ENCODE data around the gene TAS2R14. TPM values are rescaled to one million over a fixed set of nuclear protein-coding genes. Genes with fewer than 3 reads are reported as not detected.

The TAS2R14 gene, protein sequence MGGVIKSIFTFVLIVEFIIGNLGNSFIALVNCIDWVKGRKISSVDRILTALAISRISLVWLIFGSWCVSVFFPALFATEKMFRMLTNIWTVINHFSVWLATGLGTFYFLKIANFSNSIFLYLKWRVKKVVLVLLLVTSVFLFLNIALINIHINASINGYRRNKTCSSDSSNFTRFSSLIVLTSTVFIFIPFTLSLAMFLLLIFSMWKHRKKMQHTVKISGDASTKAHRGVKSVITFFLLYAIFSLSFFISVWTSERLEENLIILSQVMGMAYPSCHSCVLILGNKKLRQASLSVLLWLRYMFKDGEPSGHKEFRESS
- total RNA-seq (2022; extraction: Qiagen RNA extraction; ENCODE audit: low read depth) = 0.27 to 0.94 TPM (median 0.63 TPM) in 5 replicates

DNA sequence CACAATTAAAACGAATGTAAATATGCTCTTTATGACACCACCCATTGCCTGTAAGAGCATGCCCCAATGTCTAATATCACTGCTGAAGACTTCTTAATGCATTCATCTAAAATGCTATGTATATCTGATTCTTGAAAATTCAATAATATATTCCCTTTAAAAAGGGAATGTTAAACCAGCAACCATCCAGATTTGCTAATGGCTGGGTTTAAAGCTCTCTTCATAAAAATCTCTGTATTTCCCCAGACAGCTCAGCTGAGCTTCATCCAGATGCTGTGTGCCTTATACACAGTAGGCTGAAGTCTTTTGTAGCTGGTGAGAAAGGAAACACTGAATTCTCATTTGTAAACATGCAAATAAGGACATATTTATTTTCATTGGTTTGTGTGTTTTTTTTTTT is at the start of gene TAS2R14:
TAS2R14 (minus strand) TSS at position 101 of the 400 bp plus-strand sequence; CDS start at position 45, 56 bp downstream.

DNA sequence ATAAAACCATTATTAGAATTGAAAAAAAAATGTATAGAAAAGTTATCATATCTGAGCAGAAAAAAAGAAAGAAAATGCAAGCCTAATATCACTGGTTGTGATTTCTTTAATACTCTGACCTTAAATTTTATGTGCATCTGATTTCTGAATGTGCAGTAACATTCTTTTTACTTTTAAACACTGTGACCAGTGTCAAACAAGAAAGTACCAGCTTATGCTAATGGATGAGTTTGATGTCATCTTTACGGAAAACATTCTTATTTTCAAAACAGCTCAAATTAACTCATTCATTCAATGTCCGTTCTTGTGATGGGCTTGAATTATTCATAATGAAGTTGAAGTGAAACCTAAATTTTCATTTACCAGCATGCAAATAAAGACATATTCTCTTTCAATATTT is 47.7 kb upstream of the TAS2R14 start, which contains the start of gene TAS2R50:
TAS2R50 (minus strand) TSS at position 101 of the 400 bp plus-strand sequence; CDS start at position 49, 52 bp downstream.

DNA sequence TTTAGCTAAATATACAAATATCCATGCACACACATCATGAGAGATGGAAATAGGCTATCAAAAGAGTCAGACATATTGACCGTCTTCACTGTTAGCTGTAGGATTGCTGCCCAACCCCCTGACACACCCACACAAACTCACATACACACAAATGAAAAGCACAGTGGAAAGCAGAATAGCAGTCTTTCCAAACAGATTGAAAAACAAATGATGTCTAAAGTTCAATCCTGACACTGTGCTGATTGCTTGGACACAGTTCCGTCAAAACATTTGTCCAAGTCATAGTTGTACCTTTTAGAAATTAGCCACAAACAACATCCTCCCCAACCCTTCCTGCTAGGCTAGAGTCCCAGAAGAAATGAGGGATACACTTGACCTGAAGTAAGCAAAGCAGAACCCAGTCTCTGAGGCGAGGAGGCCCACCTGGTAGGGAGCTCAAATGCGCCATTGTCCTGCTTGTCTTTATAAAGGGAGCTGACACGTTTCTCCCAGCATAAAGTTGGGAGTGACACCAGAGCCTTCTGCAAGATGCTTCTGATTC is 10.2 kb downstream of the TAS2R14 start, which contains the start of gene PRH2:
PRH2 (plus strand) TSS at position 491 of the 541 bp plus-strand sequence; CDS start at position 529, 38 bp downstream.

DNA sequence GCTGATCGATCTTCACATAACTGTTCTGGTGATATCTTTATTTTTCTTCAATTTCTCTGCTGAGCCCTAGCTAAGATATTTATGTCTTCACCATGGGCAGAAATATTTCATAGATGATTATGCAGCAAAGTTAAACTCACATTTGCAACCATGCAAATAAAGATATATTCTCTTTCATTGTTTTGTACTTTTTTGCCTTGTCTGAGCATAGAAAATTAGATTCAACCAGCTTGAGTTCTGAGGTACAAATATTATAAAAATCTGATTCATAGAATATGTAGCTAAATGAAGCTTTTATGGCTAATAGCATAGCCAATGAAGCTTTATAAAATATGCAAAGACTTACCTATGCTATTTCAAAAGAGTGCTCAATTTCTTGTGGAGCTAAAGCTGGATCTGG is 29.6 kb downstream of the TAS2R14 start, which contains the start of gene TAS2R13:
TAS2R13 (minus strand) TSS at position 101 of the 400 bp plus-strand sequence. CDS start 264 bp downstream, outside the sequence.

Other genes starting within 250 kb of the TAS2R14 start
- 260 to 283 TPM (median 272 TPM) in 5 replicates for gene YBX3, start 215.9 kb downstream of the TAS2R14 start, total RNA-seq (2022; extraction: Qiagen RNA extraction; ENCODE audit: low read depth)
- not detected in 5 replicates for gene TAS2R7, start 136.6 kb downstream of the TAS2R14 start, total RNA-seq (2022; extraction: Qiagen RNA extraction; ENCODE audit: low read depth)
- not detected in 5 replicates for gene TAS2R8, start 132.0 kb downstream of the TAS2R14 start, total RNA-seq (2022; extraction: Qiagen RNA extraction; ENCODE audit: low read depth)
- not detected in 5 replicates for gene TAS2R9, start 129.1 kb downstream of the TAS2R14 start, total RNA-seq (2022; extraction: Qiagen RNA extraction; ENCODE audit: low read depth)
- gene TAS2R10, start 112.9 kb downstream of the TAS2R14 start, total RNA-seq (2022; extraction: Qiagen RNA extraction; ENCODE audit: low read depth) = 0.09 to 0.13 TPM in 2 of 5 replicates, not detected in the others
- 1.6 to 3.5 TPM (median 3.1 TPM) in 5 replicates for gene PRR4, start 89.8 kb downstream of the TAS2R14 start, total RNA-seq (2022; extraction: Qiagen RNA extraction; ENCODE audit: low read depth)
- 1.7 to 4.4 TPM (median 3.3 TPM) in 5 replicates for gene PRH1, start 55.0 kb downstream of the TAS2R14 start, total RNA-seq (2022; extraction: Qiagen RNA extraction; ENCODE audit: low read depth)
- not detected in 5 replicates for gene TAS2R13, start 29.7 kb downstream of the TAS2R14 start, total RNA-seq (2022; extraction: Qiagen RNA extraction; ENCODE audit: low read depth)
- gene PRH2, start 10.0 kb downstream of the TAS2R14 start, total RNA-seq (2022; extraction: Qiagen RNA extraction; ENCODE audit: low read depth) = 0.37 TPM in 1 of 5 replicates, not detected in the others
- gene TAS2R50, start 47.6 kb upstream of the TAS2R14 start, total RNA-seq (2022; extraction: Qiagen RNA extraction; ENCODE audit: low read depth) = 0.09 TPM in 1 of 5 replicates, not detected in the others
- 0.10 to 0.12 TPM (median 0.11 TPM) in 3 of 5 replicates, not detected in the others for gene TAS2R20, start 59.0 kb upstream of the TAS2R14 start, total RNA-seq (2022; extraction: Qiagen RNA extraction; ENCODE audit: low read depth)
- 0.09 to 0.25 TPM in 2 of 5 replicates, not detected in the others for gene TAS2R19, start 83.4 kb upstream of the TAS2R14 start, total RNA-seq (2022; extraction: Qiagen RNA extraction; ENCODE audit: low read depth)
- 0.09 to 0.22 TPM (median 0.16 TPM) in 4 of 5 replicates, not detected in the other for gene TAS2R31, start 92.1 kb upstream of the TAS2R14 start, total RNA-seq (2022; extraction: Qiagen RNA extraction; ENCODE audit: low read depth)
- 0.11 TPM in 1 of 5 replicates, not detected in the others for gene TAS2R46, start 123.0 kb upstream of the TAS2R14 start, total RNA-seq (2022; extraction: Qiagen RNA extraction; ENCODE audit: low read depth)
- gene TAS2R43, start 153.1 kb upstream of the TAS2R14 start, total RNA-seq (2022; extraction: Qiagen RNA extraction; ENCODE audit: low read depth) = not detected in 5 replicates
- not detected in 5 replicates for gene TAS2R30, start 195.4 kb upstream of the TAS2R14 start, total RNA-seq (2022; extraction: Qiagen RNA extraction; ENCODE audit: low read depth)
- gene SMIM10L1, start 231.9 kb upstream of the TAS2R14 start, total RNA-seq (2022; extraction: Qiagen RNA extraction; ENCODE audit: low read depth) = 8.2 to 9.2 TPM (median 8.8 TPM) in 5 replicates
- not detected in 5 replicates for gene TAS2R42, start 247.7 kb upstream of the TAS2R14 start, total RNA-seq (2022; extraction: Qiagen RNA extraction; ENCODE audit: low read depth)